Loucy (cell line): ENCODE data around the gene SIL1.

Source experiments
- H2AFZ ChIP-seq: fragments of 200-600 bp; sonication (generic); 2 replicates; pipeline ENCODE4 v1.6.0; 2016; ENCODE audit warnings: antibody characterized with exemption, mild to moderate bottlenecking, low read length, moderate library complexity
- H3F3A ChIP-seq: fragments of 200-600 bp; 2 replicates; pipeline ENCODE4 v1.6.0; 2016; ENCODE audit warnings: antibody characterized with exemption, low read depth, mild to moderate bottlenecking
- H3K27me3 ChIP-seq: fragments of 200-600 bp; sonication (generic); 2 replicates; pipeline ENCODE4 v1.6.1; 2014; ENCODE audit warnings: low read length, mild to moderate bottlenecking; ENCODE audit not compliant: insufficient read depth, poor library complexity, severe bottlenecking
- H3K36me3 ChIP-seq: fragments of 200-600 bp; sonication (generic); 2 replicates; pipeline ENCODE4 v1.6.1; 2016; ENCODE audit warnings: low read length; ENCODE audit not compliant: insufficient read depth
- H3K4me1 ChIP-seq: fragments of 200-600 bp; sonication (generic); 2 replicates; pipeline ENCODE4 v1.5.1; 2014; ENCODE audit warnings: low read length, mild to moderate bottlenecking; ENCODE audit not compliant: insufficient read depth, poor library complexity, severe bottlenecking
- H3K4me2 ChIP-seq: fragments of 200-600 bp; sonication (generic); 2 replicates; pipeline ENCODE4 v1.6.0; 2014; ENCODE audit warnings: antibody characterized with exemption, low read length, low read depth, mild to moderate bottlenecking; ENCODE audit not compliant: poor library complexity, severe bottlenecking
- H3K4me3 ChIP-seq: fragments of 200-600 bp; sonication (generic); 2 replicates; pipeline ENCODE4 v1.5.1; 2014; ENCODE audit warnings: low read length, mild to moderate bottlenecking, mixed read lengths; ENCODE audit not compliant: poor library complexity, severe bottlenecking
- H3K79me2 ChIP-seq: fragments of 200-600 bp; sonication (generic); 2 replicates; pipeline ENCODE4 v1.6.1; 2014; ENCODE audit warnings: low read length; ENCODE audit not compliant: insufficient read depth
- H3K9ac ChIP-seq: fragments of 200-600 bp; sonication (generic); 2 replicates; pipeline ENCODE4 v1.6.0; 2014; ENCODE audit warnings: mild to moderate bottlenecking, low read depth, low read length, moderate library complexity; ENCODE audit not compliant: poor library complexity, severe bottlenecking
- H3K9me2 ChIP-seq: fragments of 200-600 bp; sonication (generic); replicated peaks from 2 replicates; pipeline ENCODE4 v1.6.1; 2016; ENCODE audit warnings: low read depth, low read length, mixed read lengths
- H3K9me3 ChIP-seq: fragments of 200-600 bp; sonication (generic); 2 replicates; pipeline ENCODE4 v1.6.1; 2014; ENCODE audit warnings: mild to moderate bottlenecking, antibody characterized with exemption, low read length, low read depth; ENCODE audit not compliant: insufficient read depth
- H4K20me1 ChIP-seq: fragments of 200-600 bp; sonication (generic); 2 replicates; pipeline ENCODE4 v1.6.0; 2014; ENCODE audit warnings: antibody characterized with exemption, low read length, mild to moderate bottlenecking; ENCODE audit not compliant: insufficient read depth, poor library complexity, severe bottlenecking
- CTCF ChIP-seq: fragments of 200-600 bp; sonication (generic); conservative IDR thresholded peaks from 2 replicates; pipeline ENCODE4 v1.5.1; 2014; ENCODE audit warnings: mild to moderate bottlenecking, antibody characterized with exemption, low read length
- EZH2phosphoT487 ChIP-seq: fragments of 200-600 bp; IDR thresholded peaks from 2 replicates; pipeline ENCODE4 v1.6.1; 2018; ENCODE audit warnings: antibody characterized with exemption, mild to moderate bottlenecking, moderate library complexity, borderline replicate concordance

The SIL1 gene

GRCh38 chr5:139190125-139190524, 8.0 kb downstream of the SIL1 start:
- Histone ChIP-seq H3K36me3 (no peaks in the 10 kb centered on the region), H3K27me3 (no peaks in the 10 kb centered on the region), H4K20me1 (no peaks in the 10 kb centered on the region), H3K4me1 (peaks cover 18% of the 10 kb centered on the region), H3K9ac (no peak overlapping the region), H3K79me2 (no peaks in the 10 kb centered on the region), H3K4me2 (no peak overlapping the region), H3K4me3 (no peak overlapping the region), H2AFZ (no peak overlapping the region), H3F3A (0 out of 2 replicates have a peak, but pooled peaks cover 4% of the 10 kb centered on the region), H3K9me3 (no peaks in the 10 kb centered on the region), H3K9me2 (no peaks in the 10 kb centered on the region)
- TF ChIP-seq CTCF (no peak), EZH2phosphoT487 (no peak)

- H2AFZ ChIP-seq = no peak overlapping the region
- no peaks in the 10 kb centered on the region for H3K36me3 ChIP-seq
- H3K27me3 ChIP-seq = no peaks in the 10 kb centered on the region
- no peaks in the 10 kb centered on the region for H3K9me2 ChIP-seq
- no peak overlapping the region for H3K9ac ChIP-seq
- no peak overlapping the region for H3K4me3 ChIP-seq
- H3F3A ChIP-seq = no peaks in the 10 kb centered on the region
- H4K20me1 ChIP-seq = no peaks in the 10 kb centered on the region
- no peaks in the 10 kb centered on the region for H3K9me3 ChIP-seq
- no peak overlapping the region for H3K4me2 ChIP-seq
- no peaks in the 10 kb centered on the region; the same call in 1 of the 2 replicates for H3K79me2 ChIP-seq
- H3K4me1 ChIP-seq = peaks cover 18% of the 10 kb centered on the region
- TF ChIP-seq EZH2phosphoT487 = no peak
- no peak for TF ChIP-seq CTCF
These were observed 9.5 kb downstream of the SIL1 start for GRCh38 chr5:139188558-139189270.

GRCh38 chr5:139186752-139187326, 11.3 kb downstream of the SIL1 start:
- H2AFZ ChIP-seq = no peak overlapping the region
- H3K4me3 ChIP-seq = no peak overlapping the region
- no peaks in the 10 kb centered on the region for H3K27me3 ChIP-seq
- H3K36me3 ChIP-seq = no peaks in the 10 kb centered on the region
- H3K4me2 ChIP-seq = peak overlapping the region; percentile 1
- H3K4me1 ChIP-seq = peaks cover 16% of the 10 kb centered on the region
- no peaks in the 10 kb centered on the region; the same call in 1 of the 2 replicates for H3K79me2 ChIP-seq
- no peaks in the 10 kb centered on the region for H3K9me2 ChIP-seq
- H4K20me1 ChIP-seq = no peaks in the 10 kb centered on the region
- no peaks in the 10 kb centered on the region for H3F3A ChIP-seq
- H3K9ac ChIP-seq = no peak overlapping the region
- H3K9me3 ChIP-seq = no peaks in the 10 kb centered on the region
- TF ChIP-seq EZH2phosphoT487 = no peak
- no peak for TF ChIP-seq CTCF
